Glutamatergic neuron (in vitro differentiated cells): ENCODE data around the gene ATP8A2. TPM values are rescaled to one million over a fixed set of nuclear protein-coding genes. Genes with fewer than 3 reads are reported as not detected.

Experiments
- DNase-seq: peaks from one replicate; pipeline ENCODE4 v3.0.0; 2022
- H3K27ac Mint-ChIP-seq: one replicate; pipeline ENCODE4 v1.8.0; 2020; ENCODE audit warnings: mild to moderate bottlenecking, mixed read lengths, inconsistent platforms; ENCODE audit not compliant: unreplicated experiment
- H3K27me3 Mint-ChIP-seq: one replicate; pipeline ENCODE4 v1.8.0; 2020; ENCODE audit warnings: mild to moderate bottlenecking, moderate library complexity, mixed read lengths, inconsistent platforms; ENCODE audit not compliant: unreplicated experiment
- H3K36me3 Mint-ChIP-seq: one replicate; pipeline ENCODE4 v1.8.0; 2020; ENCODE audit warnings: mild to moderate bottlenecking, mixed read lengths, inconsistent platforms; ENCODE audit not compliant: unreplicated experiment
- H3K4me1 Mint-ChIP-seq: one replicate; pipeline ENCODE4 v1.8.0; 2020; ENCODE audit warnings: mild to moderate bottlenecking, low read depth, mixed read lengths, inconsistent platforms; ENCODE audit not compliant: unreplicated experiment
- H3K4me3 Mint-ChIP-seq: one replicate; pipeline ENCODE4 v1.8.0; 2020; ENCODE audit warnings: mild to moderate bottlenecking, mixed read lengths, inconsistent platforms; ENCODE audit not compliant: unreplicated experiment
- H3K9me3 Mint-ChIP-seq: one replicate; pipeline ENCODE4 v1.8.0; 2020; ENCODE audit warnings: mild to moderate bottlenecking, moderate library complexity, mixed read lengths, inconsistent platforms; ENCODE audit not compliant: unreplicated experiment
- CTCF ChIP-seq: fragments of 200-600 bp; sonication (generic); IDR thresholded peaks from one replicate; pipeline ENCODE4 v1.5.0; 2021; ENCODE audit not compliant: partially characterized antibody, unreplicated experiment
- total RNA-seq: library from RNA; stranded (reverse); fragmentation: NEBNext Ultra II Directional; extraction: Animal tissue kit (Norgen Biotek cat#: 25700); gene quantifications from one replicate; pipeline ENCODE4 v1.2.1, GENCODE V29; 2021; ENCODE audit not compliant: unreplicated experiment

ATP8A2 gene
- total RNA-seq, 1 donor from 2014 or later: 70.1 TPM

GRCh38 chr13:25836574-25837336, 465.0 kb downstream of the ATP8A2 start:
- H3K9me3 Mint-ChIP-seq: peaks cover 5% of the 10 kb centered on the region
- TF ChIP-seq CTCF: no peak

GRCh38 chr13:25839371-25839770, 467.6 kb downstream of the ATP8A2 start:
- no peak overlapping the region for H3K4me3 Mint-ChIP-seq
- H3K27ac Mint-ChIP-seq: no peak overlapping the region

More at GRCh38 chr13:25836574-25837336, 465.0 kb downstream of the ATP8A2 start:
- no peak overlapping the region for H3K4me3 Mint-ChIP-seq
- no peak overlapping the region for H3K27ac Mint-ChIP-seq
- peaks cover 8% of the 10 kb centered on the region for H3K27me3 Mint-ChIP-seq
- peaks cover 15% of the 10 kb centered on the region for H3K4me1 Mint-ChIP-seq
- peaks cover 2% of the 10 kb centered on the region for H3K36me3 Mint-ChIP-seq
- DNase-seq: no peak

GRCh38 chr13:25840261-25840660, 468.5 kb downstream of the ATP8A2 start:
- no peak for TF ChIP-seq CTCF
- H3K27me3 Mint-ChIP-seq: peaks cover 11% of the 10 kb centered on the region
- no peak for DNase-seq
- peaks cover 8% of the 10 kb centered on the region for H3K9me3 Mint-ChIP-seq
- peaks cover 11% of the 10 kb centered on the region for H3K4me1 Mint-ChIP-seq
- peaks cover 7% of the 10 kb centered on the region for H3K36me3 Mint-ChIP-seq
- no peak overlapping the region for H3K27ac Mint-ChIP-seq
- H3K4me3 Mint-ChIP-seq: no peak overlapping the region

More at GRCh38 chr13:25839371-25839770, 467.6 kb downstream of the ATP8A2 start:
- peaks cover 11% of the 10 kb centered on the region for H3K27me3 Mint-ChIP-seq
- no peak for TF ChIP-seq CTCF
- H3K9me3 Mint-ChIP-seq: peaks cover 10% of the 10 kb centered on the region
- DNase-seq: no peak
- H3K36me3 Mint-ChIP-seq: peaks cover 7% of the 10 kb centered on the region
- H3K4me1 Mint-ChIP-seq: peaks cover 15% of the 10 kb centered on the region

GRCh38 chr13:25840931-25841330, 469.2 kb downstream of the ATP8A2 start:
- no peak for TF ChIP-seq CTCF
- Mint-ChIP-seq H3K27ac (no peak overlapping the region), H3K36me3 (peaks cover 7% of the 10 kb centered on the region), H3K4me3 (no peak overlapping the region), H3K9me3 (peaks cover 8% of the 10 kb centered on the region), H3K4me1 (peaks cover 10% of the 10 kb centered on the region), H3K27me3 (peaks cover 11% of the 10 kb centered on the region)
- DNase-seq: no peak

- no peak overlapping the region for H3K27ac Mint-ChIP-seq
- no peak overlapping the region for H3K4me3 Mint-ChIP-seq
- H3K9me3 Mint-ChIP-seq: peaks cover 6% of the 10 kb centered on the region
- TF ChIP-seq CTCF: no peak
- no peaks in the 10 kb centered on the region for H3K4me1 Mint-ChIP-seq
- peaks cover 10% of the 10 kb centered on the region for H3K27me3 Mint-ChIP-seq
- peaks cover 7% of the 10 kb centered on the region for H3K36me3 Mint-ChIP-seq
- DNase-seq: no peak
Observed at GRCh38 chr13:25843692-25844091, 471.9 kb downstream of the ATP8A2 start.
